K562 (cell line): ENCODE measurements around the gene CDK5R2. TPM values are rescaled to one million over a fixed set of nuclear protein-coding genes. Genes with fewer than 3 reads are reported as not detected.

Source experiments
- CREB1 ChIP-seq, 2 experiments: sonication (generic) in 1 of 2; formaldehyde crosslinking in 1 of 2; IDR thresholded peaks; 2 replicates each; pipeline versions ENCODE4 v1.6.1 to v1.8.0; 2012 to 2022; ENCODE audit warnings: inconsistent platforms in 1 of 2, mild to moderate bottlenecking in 1 of 2, missing genetic modification reagents in 1 of 2, moderate library complexity in 1 of 2
- FOXJ2 ChIP-seq: fragments of 200-800 bp; sonication (Bioruptor generic); IDR thresholded peaks from 2 replicates; pipeline ENCODE4 v1.6.1; 2016; ENCODE audit warnings: missing genetic modification characterization, missing compliant biosample characterization
- HCFC1 ChIP-seq: IDR thresholded peaks from 2 replicates; pipeline ENCODE4 v1.6.1; 2012; ENCODE audit warnings: low read depth, low read length, improper control_type of control experiment
- MAX ChIP-seq: sonication (generic); formaldehyde crosslinking; IDR thresholded peaks from 2 replicates; pipeline ENCODE4 v1.9.0; 2022; ENCODE audit warnings: mild to moderate bottlenecking, missing genetic modification reagents
- MBD2 ChIP-seq: sonication (generic); IDR thresholded peaks from 2 replicates; pipeline ENCODE4 v1.6.1; 2016; ENCODE audit warnings: low read depth, borderline replicate concordance
- MECOM ChIP-seq: fragments of 250-450 bp; sonication (Bioruptor Pico); IDR thresholded peaks from 2 replicates; pipeline ENCODE4 v1.8.0; 2022; ENCODE audit warnings: inconsistent platforms
- PKNOX1 ChIP-seq: fragments of 450-650 bp; IDR thresholded peaks from 2 replicates; pipeline ENCODE4 v1.6.1; 2016
- RAD21 ChIP-seq, 2 experiments: fragments of 250-450 bp in 1 of 2; fragments of 450-650 bp in 1 of 2; sonication (Bioruptor Pico) in 1 of 2; formaldehyde crosslinking in 1 of 2; IDR thresholded peaks in 1 of 2; conservative IDR thresholded peaks in 1 of 2; 2 replicates each; pipeline versions ENCODE4 v1.4.0 to v1.8.0; 2020 to 2022; ENCODE audit warnings: mild to moderate bottlenecking in 2 of 2, moderate library complexity in 1 of 2
- REST ChIP-seq, 2 experiments: fragments of 450-650 bp; formaldehyde crosslinking in 1 of 2; IDR thresholded peaks; 2 replicates each; pipeline versions ENCODE4 v1.4.0 to v1.6.1; 2014 to 2020; ENCODE audit warnings: mild to moderate bottlenecking in 2 of 2, borderline replicate concordance in 1 of 2, low read depth in 1 of 2
- SP1 ChIP-seq: sonication (generic); formaldehyde crosslinking; IDR thresholded peaks from 2 replicates; pipeline ENCODE4 v1.8.1; 2022; ENCODE audit warnings: mild to moderate bottlenecking, missing genetic modification reagents
- SRF ChIP-seq, 2 experiments: fragments of 250-450, 450-650 bp in 1 of 2; sonication (Bioruptor Pico) in 1 of 2; sonication (generic) in 1 of 2; formaldehyde crosslinking; IDR thresholded peaks; 2 replicates each; pipeline versions ENCODE4 v1.5.0 to v1.5.1; 2020 to 2022; ENCODE audit warnings: mild to moderate bottlenecking in 1 of 2, missing genetic modification reagents in 1 of 2
- SUPT5H ChIP-seq: fragments of 450-650 bp; IDR thresholded peaks from 2 replicates; pipeline ENCODE4 v1.6.1; 2016
- ZFPM2 ChIP-seq: fragments of 250-450 bp; sonication (Bioruptor Pico); IDR thresholded peaks from 2 replicates; pipeline ENCODE4 v1.5.1; 2022; ENCODE audit warnings: mild to moderate bottlenecking
- ZFX ChIP-seq: sonication (generic); formaldehyde crosslinking; IDR thresholded peaks from 2 replicates; pipeline ENCODE4 v1.8.0; 2022; ENCODE audit warnings: mild to moderate bottlenecking, missing genetic modification reagents, moderate library complexity
- polyA plus RNA-seq, 8 experiments: library from polyadenylated mRNA; depleted of rRNA in 4 of 8; stranded (reverse) in 5 of 8; unstranded in 3 of 8; fragments of >200 nt; fragmentation: Nextera tagmentation in 2 of 8; fragmentation: Illumina TruSeq in 1 of 8; extraction: Ambion mirVana in 2 of 8; extraction: Trizol in 1 of 8; gene quantifications; 2 replicates each; pipeline versions ENCODE4 v1.2.1 to v1.2.3, GENCODE V29; 2011 to 2014; ENCODE audit warnings: inconsistent platforms in 1 of 8, missing spikeins in 1 of 8
- total RNA-seq, 7 experiments: library from RNA; depleted of rRNA in 6 of 7; stranded (reverse); fragments of >200 nt in 6 of 7; fragmentation: Illumina TruSeq in 2 of 7; extraction: Trizol in 2 of 7; gene quantifications; 2 replicates each; pipeline versions ENCODE4 v1.2.1 to v1.2.3, GENCODE V29; 2011 to 2021; ENCODE audit warnings: low replicate concordance in 1 of 7
- TF ChIP-seq, protein P1 (sequence below), 3 experiments: fragments of 200-800 bp in 1 of 3; sonication (Bioruptor generic) in 1 of 3; sonication (generic) in 1 of 3; formaldehyde crosslinking in 1 of 3; IDR thresholded peaks; 2 replicates each; pipeline versions ENCODE4 v1.6.1 to v1.8.0; 2016 to 2022; ENCODE audit warnings: mild to moderate bottlenecking in 2 of 3, missing compliant biosample characterization in 2 of 3, missing genetic modification characterization in 2 of 3, missing genetic modification reagents in 1 of 3

Gene CDK5R2
- total and polyA plus RNA-seq, 9 of the 15 experiments (the other 6 are each of a cell fraction or from before 2014, with no cell fraction given): 0.09 TPM; not detected in 8

DNA sequence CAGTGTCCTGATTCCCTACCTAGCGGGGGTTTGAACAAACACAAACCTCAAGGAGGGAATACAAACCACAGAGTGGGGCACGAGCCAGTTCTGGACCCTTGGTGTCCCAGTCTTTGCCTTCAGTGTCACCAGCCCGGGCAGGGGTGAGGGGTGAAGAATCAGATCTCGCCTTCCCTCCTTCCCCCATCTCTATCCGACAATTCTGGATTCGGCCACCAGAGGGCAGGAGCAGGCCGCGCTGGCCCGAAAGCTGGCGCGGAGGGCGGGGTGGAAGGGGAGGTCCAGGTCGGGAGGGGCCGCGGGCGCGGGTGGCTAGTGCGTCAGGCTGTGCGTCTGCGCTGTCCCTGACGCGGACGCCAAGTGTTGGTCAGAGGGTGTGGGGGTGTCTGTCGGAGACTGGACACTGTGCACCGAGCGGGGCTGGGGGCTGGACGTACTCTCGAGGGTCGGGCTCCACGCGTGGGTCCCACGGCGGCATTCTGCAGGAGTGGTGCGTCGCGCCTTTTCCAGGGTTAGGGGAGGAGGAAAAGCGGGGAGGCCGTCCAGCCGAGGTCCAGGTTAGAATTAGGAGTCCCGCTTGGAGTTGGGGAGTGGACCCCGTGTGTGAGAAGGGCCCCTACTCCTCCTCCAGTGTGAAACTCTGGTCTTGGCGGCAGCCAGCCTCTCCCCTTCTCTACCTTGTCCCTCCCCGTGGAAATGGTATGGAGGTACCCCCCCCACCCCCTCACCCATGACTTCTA, 36.7 kb downstream of the CDK5R2 start (continued):
- TF ChIP-seq PKNOX1 (peak; percentile 26; the same call in 1 of the 2 replicates), MBD2 (0 out of 2 replicates have a peak, but pooled peaks have one; percentile 38), ZFPM2 (no peak), SP1 (peak; percentile 65), ZFX (CRISPR knock-in tag) (peak; percentile 35; the same call in 1 of the 2 replicates), SRF (CRISPR knock-in tag; IDR thresholded peaks at IDR 0.05) (peak in 1 of 2 experiments; percentile 43; a peak in 1 of 4 replicates), CREB1 (IDR thresholded peaks at IDR 0.05) (peak; percentile 94), CREB1 (CRISPR knock-in tag; IDR thresholded peaks at IDR 0.05) (peak; percentile 94), HCFC1 (peak; percentile 34; the same call in 1 of the 2 replicates), RAD21 (CRISPR knock-in tag; conservative IDR thresholded peaks at IDR 0.05 in 1 of 2, IDR thresholded peaks at IDR 0.05 in 1 of 2) (peak; percentile 62 to 71), MAX (CRISPR knock-in tag) (no peak), REST (IDR thresholded peaks at IDR 0.05; ENCODE audit: borderline replicate concordance) (peak; percentile 61; the same call in 1 of the 2 replicates), REST (CRISPR knock-in tag; IDR thresholded peaks at IDR 0.05; ENCODE audit: low read depth) (no peak), SUPT5H (peak; percentile 72), FOXJ2 (tag) (no peak), MECOM (no peak)
- TF ChIP-seq, protein P1, sequence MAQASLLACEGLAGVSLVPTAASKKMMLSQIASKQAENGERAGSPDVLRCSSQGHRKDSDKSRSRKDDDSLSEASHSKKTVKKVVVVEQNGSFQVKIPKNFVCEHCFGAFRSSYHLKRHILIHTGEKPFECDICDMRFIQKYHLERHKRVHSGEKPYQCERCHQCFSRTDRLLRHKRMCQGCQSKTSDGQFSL (CRISPR knock-in tag; IDR thresholded peaks at IDR 0.05): peak; percentile 92
- TF ChIP-seq, protein P1 (tag; IDR thresholded peaks at IDR 0.05): peak in 1 of 2 experiments; percentile 76; a peak in 2 of 4 replicates
